GM18870 (cell line): ENCODE data around the gene CAPN10.

Experiments
- ATAC-seq: cut with Tn5 transposase; IDR thresholded peaks from one replicate; pipeline ENCODE4 v1.9.1; 2021; ENCODE audit warnings: moderate library complexity; ENCODE audit not compliant: unreplicated experiment

The CAPN10 gene

DNA sequence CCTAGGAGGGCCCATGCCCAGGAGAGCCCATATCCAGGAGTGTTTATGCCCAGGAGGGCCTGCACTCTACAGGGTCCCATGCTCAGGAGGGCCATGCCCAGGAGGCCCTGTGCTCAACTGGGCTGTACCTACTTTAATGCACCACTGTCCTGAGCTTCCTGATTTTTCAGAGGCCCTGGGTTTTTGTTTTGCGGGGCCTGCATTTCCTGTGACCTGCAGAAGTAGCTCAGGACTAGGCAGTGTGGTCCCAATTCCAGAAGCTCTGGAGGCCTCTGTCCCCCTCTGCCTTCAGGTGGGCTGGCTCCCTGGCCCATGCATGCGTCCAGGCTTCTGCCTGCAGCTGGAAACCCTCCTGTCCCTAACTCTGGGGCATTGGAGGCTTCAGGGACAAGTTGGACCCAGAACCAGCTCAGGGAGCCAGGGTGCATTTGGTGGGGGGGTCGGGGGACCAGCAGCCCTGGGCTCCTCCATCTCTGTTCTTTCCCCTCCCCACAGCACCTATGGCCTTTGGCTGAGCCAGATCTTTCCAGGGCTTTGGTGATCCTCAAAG, 49.5 kb downstream of the CAPN10 start:
- ATAC-seq, result no peak

DNA sequence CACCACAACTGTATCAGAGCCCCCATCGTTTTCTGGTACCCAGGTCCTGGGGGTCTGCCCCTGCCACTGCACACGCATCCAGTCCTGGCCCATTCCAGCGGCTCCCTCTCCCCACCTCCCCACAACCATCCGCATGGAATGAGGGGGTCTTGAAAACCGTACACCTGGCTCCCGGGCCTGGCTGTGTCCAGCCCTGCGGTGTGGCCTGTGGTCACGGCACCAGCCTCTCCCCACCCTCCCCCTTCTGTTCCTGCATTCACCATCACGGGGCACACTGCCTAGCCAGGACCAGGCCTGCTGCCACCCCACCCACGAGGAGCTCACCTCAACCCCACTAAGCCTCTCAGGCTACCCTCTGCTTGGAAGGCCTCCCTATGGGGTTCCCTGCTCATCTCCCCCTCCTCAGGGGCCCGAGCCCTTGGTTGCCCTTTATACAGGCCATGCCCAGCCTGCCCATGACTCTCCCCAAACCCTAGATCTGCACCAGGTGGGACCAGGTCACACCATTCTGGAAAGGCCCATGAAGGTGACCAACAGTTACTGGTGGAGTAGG, 50.1 kb downstream of the CAPN10 start:
- ATAC-seq, result no peak

DNA sequence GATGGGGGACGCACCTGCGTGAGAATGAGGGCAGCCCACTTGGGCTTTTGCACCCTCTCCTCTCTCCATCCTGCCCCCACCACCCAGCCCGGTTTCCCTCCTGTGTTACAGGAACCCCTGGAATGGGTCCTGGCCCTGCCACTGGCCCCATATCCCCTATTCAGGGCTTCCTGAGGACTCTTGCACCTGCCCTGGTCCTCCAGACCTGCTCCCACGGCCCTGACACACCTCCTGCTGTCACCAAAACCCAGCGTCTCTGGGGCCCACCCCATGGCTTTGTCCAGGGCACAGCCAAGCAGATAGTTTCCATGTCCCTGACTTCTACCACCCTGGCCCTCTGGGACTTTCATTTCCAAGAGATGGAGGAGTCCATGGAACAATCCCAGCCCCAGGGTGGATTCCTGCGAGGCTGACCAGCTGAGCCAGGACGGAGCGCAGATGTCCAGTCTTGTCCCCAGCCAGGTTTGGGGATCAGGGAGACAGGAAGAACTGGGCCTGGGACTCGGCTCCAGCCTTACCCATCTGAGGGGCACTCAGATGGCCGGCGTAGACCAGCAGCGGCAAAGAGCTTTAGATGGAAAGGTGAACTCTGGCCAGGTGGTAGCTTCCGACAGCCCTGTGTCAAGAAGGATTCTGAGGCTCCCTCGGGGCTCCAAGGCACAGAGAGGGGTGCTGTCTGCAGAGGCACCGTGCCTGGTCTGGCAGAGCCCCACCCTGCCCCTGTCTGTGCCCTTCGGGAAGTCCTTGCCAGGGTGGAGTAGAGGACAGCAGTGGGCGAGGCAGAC, 50.8 kb downstream of the CAPN10 start:
- no peak for ATAC-seq

DNA sequence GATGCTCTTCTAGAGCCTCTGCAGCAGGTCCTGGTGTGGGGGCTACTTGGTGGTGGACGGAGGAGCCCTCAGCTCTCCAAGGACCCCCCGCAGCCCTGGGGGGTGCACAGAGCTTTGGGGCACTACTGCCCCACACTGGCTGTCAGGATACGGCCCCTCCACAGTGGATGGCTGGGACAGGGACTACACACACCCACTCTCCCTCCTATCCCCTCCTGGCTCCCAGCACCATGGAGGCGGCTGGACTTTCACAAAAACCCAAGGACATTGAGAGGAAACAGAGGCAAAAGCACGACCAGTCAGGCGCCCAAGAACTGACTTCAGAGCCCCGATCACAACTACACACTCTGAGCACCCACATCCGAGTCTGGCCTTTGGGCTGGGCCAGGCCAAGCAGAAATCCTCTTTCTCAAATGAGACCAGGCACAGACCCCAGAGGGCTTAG, 51.4 kb downstream of the CAPN10 start:
- ATAC-seq, result no peak

DNA sequence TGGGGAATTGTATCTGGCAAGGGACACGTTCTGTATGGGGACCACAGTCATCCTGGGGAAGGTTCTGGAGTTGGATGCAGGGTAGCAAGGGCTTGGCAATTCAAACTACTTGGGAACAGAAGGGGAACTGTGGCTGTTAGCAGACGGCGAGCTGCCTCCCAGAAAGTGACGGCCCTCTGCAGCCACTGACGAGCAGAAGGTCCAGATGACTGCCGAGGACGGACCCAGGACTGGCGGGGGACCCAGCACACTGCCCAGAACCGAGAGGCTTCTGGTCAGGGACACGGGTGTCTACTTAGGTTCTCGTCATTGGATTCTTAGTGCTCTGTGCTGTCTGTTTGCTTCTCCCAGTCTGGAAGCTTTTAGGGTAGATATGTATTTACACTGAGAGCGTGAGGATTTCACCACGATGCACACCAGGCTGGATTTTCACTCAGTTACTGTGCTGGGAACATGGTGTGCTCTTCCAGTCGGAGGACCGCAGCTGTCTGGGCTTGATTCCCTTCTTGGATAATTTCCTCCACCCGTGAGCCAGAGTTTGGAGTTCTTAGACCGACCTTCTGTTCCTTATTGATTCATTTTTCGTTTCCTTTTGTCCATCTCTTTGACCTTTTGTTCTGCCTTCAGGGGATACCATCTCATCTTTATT, 52.1 kb downstream of the CAPN10 start:
- ATAC-seq, result no peak

DNA sequence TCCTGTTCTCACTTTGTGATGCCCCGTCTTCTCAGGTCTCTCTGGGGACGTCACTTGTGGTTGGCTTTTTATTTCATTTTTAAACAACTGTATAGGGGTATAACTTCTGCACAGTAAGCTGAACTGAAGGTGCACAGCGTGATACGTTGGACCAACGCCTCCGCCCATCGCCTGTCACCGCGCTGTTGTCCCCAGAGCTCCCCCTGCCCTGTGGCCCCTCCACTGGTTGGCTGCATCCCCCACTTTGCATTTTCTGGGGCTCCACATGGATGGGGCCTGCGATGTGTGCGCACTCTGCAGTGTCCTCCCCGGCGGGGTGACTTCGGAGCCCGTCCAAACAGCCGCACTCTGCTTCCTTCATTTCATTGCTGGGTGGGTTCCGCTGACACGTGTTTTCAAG, 53.0 kb downstream of the CAPN10 start:
- no peak for ATAC-seq

DNA sequence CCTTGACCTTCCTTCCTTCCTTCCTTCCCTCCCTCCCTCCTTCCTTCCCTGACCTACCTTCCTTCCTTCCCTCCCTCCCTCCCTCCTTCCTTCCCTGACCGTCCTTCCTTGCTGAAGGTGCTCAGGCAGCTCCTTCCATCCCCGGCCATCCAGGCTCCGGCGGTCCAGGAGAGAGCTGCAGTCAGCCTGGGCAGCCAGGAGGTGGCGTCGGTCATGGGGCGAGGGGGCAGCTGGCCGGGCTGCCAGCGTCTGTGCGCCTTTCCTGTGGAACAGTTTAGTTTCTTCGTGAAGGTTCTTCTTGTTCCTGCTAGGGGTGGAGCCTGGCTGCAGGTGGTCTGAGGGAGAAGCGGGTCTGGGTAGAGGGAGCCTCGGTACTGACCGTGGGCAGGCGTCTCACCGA, 54.4 kb downstream of the CAPN10 start:
- ATAC-seq, result no peak

DNA sequence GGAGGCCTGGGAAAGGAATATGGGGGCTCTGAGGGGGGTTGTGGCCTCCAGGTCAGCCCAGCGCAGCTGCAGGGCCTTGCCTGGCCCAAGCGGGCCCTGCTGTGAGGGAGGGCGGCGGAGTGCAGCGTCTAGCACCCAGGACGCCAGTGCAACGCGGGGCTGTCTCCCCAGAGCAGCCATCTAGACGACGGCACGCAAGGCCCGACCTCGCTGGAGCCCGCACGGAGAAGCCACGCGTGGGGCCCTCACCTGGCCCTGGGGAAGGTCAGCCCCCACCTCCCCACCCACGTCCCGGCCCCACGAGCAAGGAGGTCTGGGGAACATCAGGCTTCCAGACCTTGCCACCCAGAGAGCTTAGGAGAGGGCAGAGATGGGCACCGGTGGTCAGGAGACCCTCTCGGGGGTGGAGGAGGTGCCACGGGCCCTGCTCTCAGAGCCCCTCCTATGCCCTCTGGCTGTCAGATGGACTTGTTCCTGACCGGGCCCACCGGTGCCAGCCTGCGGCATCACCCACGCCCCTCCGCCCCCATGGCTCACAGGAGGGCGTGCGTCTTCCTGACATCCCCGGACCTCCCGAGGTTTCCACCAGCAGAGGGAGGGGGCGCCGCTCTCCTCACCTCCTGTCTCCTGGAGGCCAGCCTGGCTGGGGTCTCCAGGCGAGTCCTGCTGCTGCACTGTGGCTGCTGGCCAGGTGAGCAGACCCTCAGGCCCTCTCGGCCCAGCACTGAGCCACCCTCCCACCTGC, 55.7 kb downstream of the CAPN10 start:
- no peak for ATAC-seq

DNA sequence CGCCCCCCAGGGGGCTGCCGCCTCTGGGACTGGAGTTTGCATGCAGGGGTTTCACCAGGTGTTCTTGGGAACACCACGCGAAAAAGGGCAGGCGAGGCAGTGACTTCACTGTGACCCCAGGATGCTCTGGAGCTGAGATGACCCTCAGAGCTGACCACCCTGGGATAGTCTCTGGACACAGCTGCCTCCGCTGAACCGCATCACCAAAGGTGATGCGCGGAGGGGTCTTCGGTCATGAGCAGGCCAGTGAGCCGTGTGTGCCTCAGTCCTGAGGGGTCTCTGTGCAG, 56.2 kb downstream of the CAPN10 start:
- ATAC-seq, result no peak

DNA sequence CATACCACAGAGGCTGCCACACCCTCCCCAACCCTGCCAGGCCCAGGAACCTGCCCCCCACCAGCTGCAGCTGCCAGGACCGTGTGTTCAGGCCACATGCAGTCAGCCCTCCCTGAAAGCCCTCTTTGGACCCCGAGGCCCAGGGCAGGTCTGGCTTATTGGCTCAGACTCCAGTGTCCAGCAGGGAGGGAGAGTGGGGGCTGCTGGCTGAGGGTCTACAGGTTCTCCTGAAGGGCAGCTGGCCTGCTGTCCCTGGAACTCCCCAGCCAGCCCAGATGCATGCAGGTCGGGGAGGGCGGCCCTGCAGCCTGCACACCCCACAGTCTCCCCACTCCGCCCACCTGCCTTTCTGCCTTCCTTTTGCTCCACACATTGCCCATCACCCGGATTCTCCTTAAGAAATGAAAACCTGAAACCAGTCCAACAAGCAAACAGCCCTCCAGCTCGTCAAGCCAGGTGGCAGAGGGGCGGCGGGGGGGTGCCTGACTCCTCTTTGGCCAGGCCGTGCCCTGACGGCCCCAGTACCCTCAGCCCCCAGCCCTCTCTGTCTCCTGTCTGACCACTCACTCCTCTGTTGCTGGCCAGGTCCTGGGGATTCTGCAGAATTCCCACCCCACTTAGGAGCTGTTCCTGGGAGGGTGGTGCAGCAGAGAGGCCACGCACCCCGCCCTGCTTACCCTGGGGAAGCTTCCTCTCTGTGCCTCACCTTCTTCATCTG, 56.7 kb downstream of the CAPN10 start:
- no peak for ATAC-seq

DNA sequence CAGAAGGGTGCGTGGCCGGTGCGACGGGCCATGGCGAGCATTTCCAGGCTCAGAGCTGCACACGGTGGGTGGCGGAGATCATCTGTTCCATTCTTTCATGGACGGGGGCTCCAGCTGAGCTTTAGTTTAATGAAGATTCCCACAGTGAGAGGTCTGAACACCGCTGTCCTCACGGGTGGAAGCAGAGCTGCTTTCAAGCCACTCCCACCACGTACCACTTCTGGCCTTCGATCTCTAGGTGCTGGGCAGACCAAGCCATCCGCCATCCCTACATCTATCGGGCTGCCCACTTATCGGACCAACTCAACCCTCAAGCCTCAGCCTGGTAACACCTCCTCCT, 57.2 kb downstream of the CAPN10 start:
- no peak for ATAC-seq

DNA sequence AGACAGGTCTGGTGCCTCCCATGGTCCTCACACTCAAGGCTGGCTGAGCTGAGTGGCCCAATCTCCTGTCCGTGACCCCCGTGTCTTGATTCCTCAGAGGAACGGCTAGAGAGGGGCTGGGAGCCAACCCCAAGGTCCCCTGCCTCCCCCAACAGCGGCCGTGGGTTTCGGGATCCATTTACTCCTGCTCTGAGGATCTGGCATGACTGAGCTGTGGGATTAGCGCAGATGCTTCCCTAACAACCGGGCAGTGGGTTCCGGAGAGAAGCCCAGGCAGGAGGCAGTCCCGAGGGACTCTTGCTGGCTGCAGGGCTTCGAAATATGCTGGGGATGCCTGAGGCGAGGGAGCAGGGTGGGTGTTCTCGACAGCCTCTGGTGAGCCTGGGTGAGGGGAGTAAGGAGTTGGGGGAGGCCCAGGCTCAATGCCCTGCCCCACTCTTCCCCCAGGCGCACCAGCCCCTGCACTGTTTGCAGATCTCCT, 57.7 kb downstream of the CAPN10 start:
- ATAC-seq, result no peak

DNA sequence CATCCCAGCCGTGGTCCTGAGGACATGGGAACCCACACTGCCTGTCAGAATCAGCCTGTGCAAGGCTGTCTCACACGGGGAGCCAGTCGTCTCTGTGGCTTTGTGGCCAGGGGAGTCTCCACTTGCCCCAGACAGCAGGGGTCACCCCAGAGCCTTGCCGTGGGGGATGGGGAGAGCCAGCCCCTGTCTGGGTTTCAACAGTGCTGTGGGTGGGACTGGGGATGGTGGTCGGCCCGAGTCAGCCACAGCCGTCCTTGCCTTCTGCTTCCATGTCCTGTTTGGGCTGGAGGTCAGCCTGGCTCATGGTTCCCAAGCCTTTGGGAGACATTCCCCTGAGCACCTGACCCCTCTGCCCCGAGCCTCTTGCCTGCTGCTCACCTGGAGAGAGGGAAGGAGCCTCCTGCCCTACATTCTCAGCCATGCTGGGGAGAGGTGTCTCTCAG, 58.3 kb downstream of the CAPN10 start:
- ATAC-seq, result no peak

DNA sequence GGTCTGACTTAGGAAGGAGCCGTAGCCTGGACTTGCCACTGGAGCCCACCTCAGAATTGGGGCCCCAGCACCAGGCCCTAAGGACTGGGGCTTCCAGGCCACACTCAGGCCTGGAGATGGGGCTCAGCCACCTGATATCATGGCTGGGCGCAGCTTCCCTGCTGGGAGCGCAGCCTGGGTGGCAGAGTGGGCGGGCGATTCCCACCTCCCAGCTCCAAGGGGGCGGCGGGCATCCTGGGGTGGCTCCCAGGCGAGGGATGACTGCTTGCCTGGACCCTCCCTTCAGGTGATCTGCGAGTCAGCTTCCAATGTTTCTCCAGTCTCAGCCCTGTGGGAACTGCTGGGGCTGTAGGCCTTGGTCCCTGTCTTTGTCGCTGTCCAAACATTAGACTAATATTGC, 58.8 kb downstream of the CAPN10 start:
- no peak for ATAC-seq

DNA sequence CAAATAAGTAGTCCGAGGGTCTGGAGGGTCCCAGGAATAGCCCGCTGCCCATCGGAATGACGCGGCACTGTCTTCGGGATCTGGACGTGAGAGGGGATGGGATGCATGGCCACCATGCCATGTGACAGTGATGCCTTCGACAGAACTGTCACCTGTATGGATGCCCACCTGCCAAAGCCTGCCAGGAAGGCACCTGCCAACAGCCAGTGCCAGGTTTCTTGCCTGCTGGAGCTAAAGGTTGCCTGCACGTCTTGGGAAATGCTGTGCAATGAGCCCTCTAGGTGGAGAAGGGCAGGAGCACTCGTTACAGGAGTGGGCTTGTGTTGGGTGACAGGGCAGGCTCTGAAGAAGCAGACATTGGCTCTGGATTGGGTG, 59.3 kb downstream of the CAPN10 start:
- ATAC-seq, result no peak

DNA sequence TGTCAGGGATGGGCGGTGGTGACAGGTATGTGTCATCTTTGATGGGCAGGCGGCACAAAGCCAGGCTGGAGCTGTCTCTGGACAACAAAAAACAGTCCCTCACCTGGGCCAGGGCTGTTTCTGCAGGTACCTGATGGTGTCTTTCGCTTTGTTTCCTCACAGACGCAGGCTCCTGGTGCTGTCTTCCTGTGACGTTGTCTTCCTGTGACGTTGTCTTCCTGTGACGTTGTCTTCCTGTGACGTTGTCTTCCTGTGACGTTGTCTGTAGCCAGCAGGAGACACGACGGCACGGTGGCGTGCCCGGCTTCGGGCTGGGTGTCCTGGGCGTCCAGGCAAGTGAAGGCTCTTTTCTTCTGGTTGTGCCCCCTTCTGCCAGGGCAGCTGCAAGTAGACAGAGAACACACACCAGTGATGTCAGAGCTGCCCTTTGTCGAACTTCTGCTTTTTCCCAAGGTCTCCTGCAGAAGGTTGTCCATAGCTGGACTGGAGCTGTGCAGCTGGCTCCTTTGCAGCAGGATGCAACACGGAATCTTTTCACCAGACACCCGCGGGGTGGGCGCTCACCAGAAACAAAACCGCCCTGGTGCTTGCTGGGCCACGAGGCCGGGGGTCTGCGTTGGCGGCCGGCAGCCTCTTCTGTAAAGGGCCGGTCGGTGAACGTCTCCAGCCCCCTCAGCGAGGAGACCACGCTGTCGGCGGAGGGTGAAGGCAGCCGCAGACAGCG, 59.8 kb downstream of the CAPN10 start:
- no peak for ATAC-seq

DNA sequence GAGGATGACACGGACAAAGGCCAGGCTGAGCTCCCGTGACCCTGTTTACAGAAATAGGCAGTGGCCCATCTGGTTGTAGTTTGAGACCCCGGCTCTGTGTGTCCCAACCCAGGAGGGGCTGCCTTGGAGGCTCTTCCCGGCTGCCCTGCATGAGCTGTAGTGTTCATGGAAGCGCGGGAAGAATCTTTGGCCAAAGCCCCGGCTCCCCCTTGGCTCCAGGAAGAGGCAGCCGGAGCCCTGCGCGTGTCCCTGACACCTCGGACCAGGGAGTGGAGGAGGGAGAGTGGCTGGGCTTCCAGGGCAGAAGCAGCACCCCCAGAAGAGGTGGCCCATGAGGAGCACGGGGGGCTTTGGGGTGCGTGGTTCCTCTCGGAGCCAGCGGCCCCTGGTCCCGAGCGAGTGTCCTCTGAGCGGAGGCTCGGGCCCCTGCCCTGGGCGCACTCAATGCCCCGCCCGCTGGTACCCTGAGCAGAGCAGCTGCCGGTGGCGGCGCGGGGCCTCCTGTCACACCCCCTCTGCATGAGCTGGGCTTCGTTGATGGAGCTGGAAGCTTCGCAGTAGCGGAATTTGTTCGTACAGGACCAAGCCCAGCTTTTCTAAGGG, 60.5 kb downstream of the CAPN10 start:
- ATAC-seq, result no peak

DNA sequence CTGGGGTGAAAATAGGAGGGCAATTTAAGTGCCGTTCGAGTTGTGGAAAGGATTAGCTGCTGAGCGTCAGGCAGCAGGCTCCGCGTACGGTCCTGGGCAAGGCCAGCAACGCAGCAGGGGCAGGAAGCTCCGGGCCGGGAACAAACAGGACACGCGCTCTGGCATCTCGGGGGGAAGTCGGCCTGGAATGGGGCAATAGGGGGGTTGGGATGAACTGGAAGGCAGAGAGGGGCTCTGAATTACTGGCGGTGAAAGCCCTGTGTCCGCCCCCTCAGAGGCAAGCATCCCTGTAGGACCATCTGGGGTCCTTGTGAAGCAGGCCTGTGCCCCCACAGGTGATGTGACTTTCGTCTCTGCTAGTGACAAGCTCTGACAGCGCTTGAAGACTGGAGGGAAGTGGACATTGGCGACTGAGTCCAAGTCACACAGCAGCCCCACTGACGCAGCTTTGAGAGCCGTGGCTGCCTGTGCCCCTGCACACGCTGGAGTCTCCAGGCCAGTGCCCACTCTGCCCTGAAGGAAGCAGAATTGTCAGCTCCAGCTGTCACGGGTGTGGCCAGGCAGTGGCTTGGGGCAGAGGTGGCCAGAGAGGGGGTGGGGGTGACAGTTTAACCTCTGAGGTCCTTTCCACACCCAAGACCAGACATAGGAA, 61.1 kb downstream of the CAPN10 start:
- no peak for ATAC-seq

DNA sequence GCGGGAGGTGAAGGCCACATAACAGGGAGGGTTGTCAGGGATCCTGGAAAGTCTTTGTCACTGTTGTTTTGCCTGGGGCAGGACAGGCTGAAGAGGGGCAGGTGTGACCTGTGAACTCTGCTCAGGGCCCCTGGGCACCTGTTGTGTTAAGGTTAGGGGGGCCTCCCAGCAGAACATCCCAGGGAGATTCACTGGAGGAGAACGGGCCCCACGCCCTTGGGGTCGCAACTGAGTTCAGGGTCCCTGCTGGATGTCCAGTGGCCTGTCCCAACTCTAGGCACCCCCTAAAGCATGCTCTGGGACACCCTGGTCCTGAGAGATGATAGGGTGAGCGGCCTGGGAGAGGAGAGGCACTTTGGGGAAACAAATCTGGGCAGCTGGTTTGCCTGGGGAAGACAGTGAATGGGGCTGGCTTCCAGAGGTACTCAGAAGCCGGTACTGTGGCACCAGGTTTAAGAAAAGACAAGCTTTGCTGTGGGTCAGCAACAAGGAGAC, 61.7 kb downstream of the CAPN10 start:
- no peak for ATAC-seq
